Left lung (tissue), 10 donors: ENCODE results near the gene GDPD5. TPM values are rescaled to one million over a fixed set of nuclear protein-coding genes. Genes with fewer than 3 reads are reported as not detected.
A peak's percentile ranks its signal among the peaks of the same experiment; 100 is the strongest.

Experiments used
- ATAC-seq: fragments of 200-7000 bp; cut with Tn5 transposase; one replicate; pipeline ENCODE4 v1.9.1; 2020; ENCODE audit warnings: moderate library complexity
- DNase-seq, 4 donors: peaks; one replicate each; pipeline ENCODE4 v3.0.0-alpha.2; 2013 to 2020
- H3K27ac ChIP-seq, 2 donors: fragments of 200-600 bp; sonication (generic) in 1 of 2; one replicate each; pipeline versions ENCODE4 v1.5.0 to v1.8.0; 2020 to 2021
- H3K27me3 ChIP-seq, 2 donors: fragments of 200-600 bp; sonication (generic) in 1 of 2; one replicate each; pipeline versions ENCODE4 v1.5.0 to v1.8.0; 2020 to 2021
- H3K36me3 ChIP-seq, 2 donors: fragments of 200-600 bp; sonication (generic) in 1 of 2; one replicate each; pipeline versions ENCODE4 v1.5.0 to v1.8.0; 2020 to 2021
- H3K4me1 ChIP-seq, 2 donors: fragments of 200-600 bp; one replicate each; pipeline ENCODE4 v1.8.0; 2021
- H3K4me3 ChIP-seq, 2 donors: fragments of 200-600 bp; sonication (generic) in 1 of 2; one replicate each; pipeline versions ENCODE4 v1.5.0 to v1.8.0; 2020 to 2021; ENCODE audit warnings: mild to moderate bottlenecking in 1 of 2
- H3K9me3 ChIP-seq, 2 donors: fragments of 200-600 bp; sonication (generic) in 1 of 2; one replicate each; pipeline versions ENCODE4 v1.5.0 to v1.8.0; 2020 to 2021
- intact Hi-C, 2 donors: fragments of 100-400 bp; cut with DNase I; formaldehyde crosslinking; loops; one replicate each; pipeline versions ENCODE4 v1.11.2 to v1.14.2; 2022
- polyA plus RNA-seq, 6 donors: library from polyadenylated mRNA; unstranded; fragments of 120-200 nt; gene quantifications; one replicate each; pipeline ENCODE4 v1.2.1, GENCODE V29; 2013; ENCODE audit not compliant: insufficient read length in 6 of 6
- total RNA-seq, 2 donors: library from RNA; stranded (reverse); fragmentation: NEBNext Ultra II Directional; extraction: Animal tissue kit (Norgen Biotek cat#: 25700); gene quantifications; one replicate each; pipeline ENCODE4 v1.2.1, GENCODE V29; 2021
- TF ChIP-seq, protein P1 (sequence below), 2 donors: fragments of 200-600 bp; sonication (generic) in 1 of 2; IDR thresholded peaks; one replicate each; pipeline versions ENCODE4 v1.5.0 to v1.8.0; 2021; ENCODE audit warnings: antibody characterized with exemption in 2 of 2
- donor health status: DM: no; HTN: yes; CAD: no.
- donor health status: DM: no; HTN: no; CAD: no.

The GDPD5 gene
- total and polyA plus RNA-seq, 8 donors = 10.5 to 34.8 (median 27.6) TPM

DNA sequence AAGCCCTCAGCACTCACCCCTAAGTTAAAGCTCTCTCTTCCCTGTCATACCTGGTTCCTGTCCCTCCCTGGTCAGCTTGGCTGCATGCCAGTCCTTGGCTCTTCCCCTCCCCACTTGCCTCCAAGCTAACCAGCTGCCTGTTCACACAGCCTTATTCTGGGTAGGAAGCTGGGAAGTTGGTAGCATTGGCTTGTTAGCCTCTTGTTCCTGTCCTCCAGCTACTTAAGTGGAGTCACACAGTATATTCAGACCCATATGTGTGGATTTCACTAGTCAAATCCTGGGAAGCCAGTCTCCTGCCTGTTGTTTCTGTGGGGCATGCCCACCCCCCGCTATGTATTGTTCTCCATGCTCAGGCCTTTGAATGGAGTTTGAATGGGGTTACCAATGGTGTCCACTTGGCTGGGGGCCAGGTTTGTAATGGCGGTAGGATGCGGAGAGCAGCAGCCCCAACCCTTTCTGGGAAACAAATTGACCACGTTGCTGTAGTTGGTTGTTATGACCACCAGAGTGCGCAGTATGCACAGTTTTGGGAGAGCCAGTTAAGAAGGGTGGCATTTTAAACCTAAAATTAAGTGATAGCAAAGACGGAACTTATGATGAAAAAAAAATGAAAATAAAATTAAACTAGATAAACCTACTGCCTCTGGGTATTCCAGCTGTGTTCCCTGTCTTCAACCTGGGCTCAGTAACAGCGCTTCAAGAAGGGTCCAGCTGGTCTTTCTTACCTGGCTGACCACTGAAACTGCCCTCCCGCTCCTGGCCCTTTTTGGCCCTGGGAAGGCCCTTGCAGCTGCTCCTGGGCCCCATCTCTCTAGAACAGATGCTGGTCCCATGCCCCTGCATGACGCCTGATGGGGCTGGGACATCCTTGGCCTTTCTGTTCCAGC is 137.1 kb downstream of the GDPD5 start:
- Histone ChIP-seq H3K36me3 (no peaks in the 10 kb centered on the region), H3K27me3 (no peaks in the 10 kb centered on the region), H3K4me1 (peaks cover 10 to 21% of the 10 kb centered on the region in 2 donors), H3K27ac (no peak overlapping the region), H3K9me3 (no peaks in the 10 kb centered on the region), H3K4me3 (no peak overlapping the region)
- TF ChIP-seq, protein P1, sequence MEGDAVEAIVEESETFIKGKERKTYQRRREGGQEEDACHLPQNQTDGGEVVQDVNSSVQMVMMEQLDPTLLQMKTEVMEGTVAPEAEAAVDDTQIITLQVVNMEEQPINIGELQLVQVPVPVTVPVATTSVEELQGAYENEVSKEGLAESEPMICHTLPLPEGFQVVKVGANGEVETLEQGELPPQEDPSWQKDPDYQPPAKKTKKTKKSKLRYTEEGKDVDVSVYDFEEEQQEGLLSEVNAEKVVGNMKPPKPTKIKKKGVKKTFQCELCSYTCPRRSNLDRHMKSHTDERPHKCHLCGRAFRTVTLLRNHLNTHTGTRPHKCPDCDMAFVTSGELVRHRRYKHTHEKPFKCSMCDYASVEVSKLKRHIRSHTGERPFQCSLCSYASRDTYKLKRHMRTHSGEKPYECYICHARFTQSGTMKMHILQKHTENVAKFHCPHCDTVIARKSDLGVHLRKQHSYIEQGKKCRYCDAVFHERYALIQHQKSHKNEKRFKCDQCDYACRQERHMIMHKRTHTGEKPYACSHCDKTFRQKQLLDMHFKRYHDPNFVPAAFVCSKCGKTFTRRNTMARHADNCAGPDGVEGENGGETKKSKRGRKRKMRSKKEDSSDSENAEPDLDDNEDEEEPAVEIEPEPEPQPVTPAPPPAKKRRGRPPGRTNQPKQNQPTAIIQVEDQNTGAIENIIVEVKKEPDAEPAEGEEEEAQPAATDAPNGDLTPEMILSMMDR (IDR thresholded peaks at IDR 0.05) = peak; percentile 71 to 82
- ATAC-seq (peak; percentile 85), DNase-seq (peak in 3 of 4 donors; percentile 53 to 84 (median 73))
- intact Hi-C loops = loop anchor here in 1 of 2 donors (10.0 kb wide), 1 partner anchor 104 kb away; no protein-coding TSS in a partner anchor

DNA sequence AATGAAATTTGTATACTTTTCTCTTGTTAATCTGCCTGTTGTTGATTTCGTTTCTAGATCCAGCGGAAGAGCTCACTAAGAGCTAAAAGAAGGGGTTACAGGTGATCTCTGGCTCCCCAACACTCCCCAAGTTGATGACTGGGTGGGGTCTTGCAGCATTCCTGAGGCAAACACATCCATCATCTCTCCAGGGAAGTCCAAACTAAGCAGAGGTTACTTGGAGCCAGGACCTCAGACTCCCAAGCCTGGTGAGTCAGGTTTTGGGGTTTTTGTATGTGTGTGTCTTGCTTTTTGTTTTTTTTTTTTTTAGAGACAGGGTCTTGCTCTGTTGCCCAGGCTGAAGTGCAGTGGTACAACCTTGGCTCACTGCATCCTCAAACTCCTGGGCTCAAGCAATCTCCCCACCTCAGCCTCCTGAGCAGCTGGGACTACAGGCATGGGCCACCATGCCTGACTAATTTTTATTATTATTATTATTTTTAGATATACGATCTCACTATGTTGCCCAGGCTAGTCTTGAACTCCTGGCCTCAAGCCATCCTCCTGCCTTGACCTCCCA is 137.9 kb downstream of the GDPD5 start:
- Histone ChIP-seq H3K36me3 (no peaks in the 10 kb centered on the region), H3K4me1 (peaks cover 10 to 27% of the 10 kb centered on the region in 2 donors), H3K27ac (no peak overlapping the region), H3K27me3 (no peaks in the 10 kb centered on the region), H3K4me3 (no peak overlapping the region), H3K9me3 (no peaks in the 10 kb centered on the region)
- TF ChIP-seq, protein P1 (IDR thresholded peaks at IDR 0.05) = no peak
- ATAC-seq (no peak), DNase-seq (no peak)
- intact Hi-C loops = loop anchor here in 1 of 2 donors (10.0 kb wide), 1 partner anchor 103 kb away; no protein-coding TSS in a partner anchor

DNA sequence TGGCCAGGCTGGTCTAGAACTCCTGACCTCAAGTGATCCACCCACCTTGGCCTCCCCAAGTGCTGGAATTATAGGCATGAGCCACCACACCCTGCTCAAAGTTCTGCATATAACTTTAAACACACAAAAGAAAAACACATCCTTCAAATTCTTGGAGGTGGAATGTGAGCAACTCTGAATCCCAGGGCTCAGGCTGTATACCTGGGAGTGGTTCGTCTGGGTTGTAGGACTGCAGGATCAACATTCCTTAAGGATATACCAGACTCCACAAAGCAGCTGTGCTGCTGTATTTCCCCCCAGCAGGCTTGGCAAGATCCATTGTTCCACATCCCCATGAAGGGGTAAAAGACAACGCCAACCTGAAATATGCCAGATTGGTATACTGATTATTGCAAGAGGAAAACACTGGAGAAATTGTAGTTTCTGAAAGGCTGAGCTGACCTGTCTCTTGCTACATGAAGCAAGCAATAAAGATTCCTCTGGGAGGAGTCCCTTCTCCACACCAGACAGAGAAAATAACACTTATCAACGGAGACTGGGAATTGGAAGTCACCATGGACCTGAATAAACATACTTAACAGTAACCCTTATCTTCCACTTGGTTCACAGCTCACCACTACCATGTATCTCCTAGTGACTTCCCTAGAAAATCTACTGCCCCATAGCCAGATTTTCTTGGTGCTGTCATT is 138.7 kb downstream of the GDPD5 start:
- TF ChIP-seq, protein P1 (IDR thresholded peaks at IDR 0.05) = no peak
- H3K27me3 ChIP-seq = no peaks in the 10 kb centered on the region
- ATAC-seq = peak; percentile 7
- no peak overlapping the region for H3K27ac ChIP-seq
- intact Hi-C loops = loop anchor here in 1 of 2 donors (10.0 kb wide), 1 partner anchor 102 kb away; no protein-coding TSS in a partner anchor
- H3K9me3 ChIP-seq = no peaks in the 10 kb centered on the region
- peaks cover 10 to 27% of the 10 kb centered on the region in 2 donors for H3K4me1 ChIP-seq
- H3K4me3 ChIP-seq = no peak overlapping the region
- DNase-seq = no peak
- H3K36me3 ChIP-seq = no peaks in the 10 kb centered on the region

Other genes with a start within 250 kb of the GDPD5 start
- gene ARRB1, start 174.3 kb downstream of the GDPD5 start, total RNA-seq = 100 to 1,000 TPM; 112 to 150 TPM
- 10 to 100 TPM; 41.7 to 72.1 (median 57.2) TPM for gene ARRB1, start 174.3 kb downstream of the GDPD5 start, polyA plus RNA-seq
- gene RPS3, start 126.4 kb downstream of the GDPD5 start, total RNA-seq = 1,000 to 10,000 TPM; 1,943 to 2,064 TPM
- 1,000 to 10,000 TPM; 3,080 to 3,888 (median 3,783) TPM for gene RPS3, start 126.4 kb downstream of the GDPD5 start, polyA plus RNA-seq
- 1 to 10 TPM; 1.4 to 2.1 TPM for gene KLHL35, start 92.7 kb downstream of the GDPD5 start, total RNA-seq
- gene KLHL35, start 92.7 kb downstream of the GDPD5 start, polyA plus RNA-seq = 1 to 10 TPM; 1.1 to 2.0 (median 1.2) TPM
- 100 to 1,000 TPM; 358 to 516 TPM for gene SERPINH1, start 36.3 kb upstream of the GDPD5 start, total RNA-seq
- 100 to 1,000 TPM; 390 to 538 (median 458) TPM for gene SERPINH1, start 36.3 kb upstream of the GDPD5 start, polyA plus RNA-seq
- 1 to 10 TPM; 5.9 to 6.6 TPM for gene MAP6, start 143.1 kb upstream of the GDPD5 start, total RNA-seq
- gene MAP6, start 143.1 kb upstream of the GDPD5 start, polyA plus RNA-seq = 1 to 10 TPM; 7.0 to 9.8 (median 8.7) TPM
- not detected for gene MOGAT2, start 191.9 kb upstream of the GDPD5 start, total RNA-seq
- not detected for gene MOGAT2, start 191.9 kb upstream of the GDPD5 start, polyA plus RNA-seq
- gene DGAT2, start 242.8 kb upstream of the GDPD5 start, total RNA-seq = 10 to 100 TPM in 1 of 2 donors, 1 to 10 TPM in 1; 8.1 to 14.9 TPM
- 1 to 10 TPM; 1.2 to 1.7 (median 1.4) TPM for gene DGAT2, start 242.8 kb upstream of the GDPD5 start, polyA plus RNA-seq